NB4 (cell line): ENCODE measurements around the gene UCHL3.

Experiments used
- DNase-seq: peaks from one replicate; pipeline ENCODE4 v3.0.0; 2010; ENCODE audit warnings: low read depth
- H3K4me3 ChIP-seq: one replicate; pipeline ENCODE4 v1.5.1; 2011; ENCODE audit warnings: mild to moderate bottlenecking, low read depth, low read length, moderate library complexity
- CTCF ChIP-seq: IDR thresholded peaks from one replicate; pipeline ENCODE4 v1.5.1; 2012; ENCODE audit warnings: low read depth, low read length
- MAX ChIP-seq: IDR thresholded peaks from 2 replicates; pipeline ENCODE4 v1.6.1; 2011; ENCODE audit warnings: low read depth, low read length
- MYC ChIP-seq: IDR thresholded peaks from 2 replicates; pipeline ENCODE4 v1.6.1; 2011; ENCODE audit warnings: low read depth, low read length
- POLR2A ChIP-seq: IDR thresholded peaks from 2 replicates; pipeline ENCODE4 v1.6.1; 2011; ENCODE audit warnings: mild to moderate bottlenecking; ENCODE audit not compliant: insufficient read length; ENCODE audit errors: extremely low read depth

UCHL3 gene

DNA sequence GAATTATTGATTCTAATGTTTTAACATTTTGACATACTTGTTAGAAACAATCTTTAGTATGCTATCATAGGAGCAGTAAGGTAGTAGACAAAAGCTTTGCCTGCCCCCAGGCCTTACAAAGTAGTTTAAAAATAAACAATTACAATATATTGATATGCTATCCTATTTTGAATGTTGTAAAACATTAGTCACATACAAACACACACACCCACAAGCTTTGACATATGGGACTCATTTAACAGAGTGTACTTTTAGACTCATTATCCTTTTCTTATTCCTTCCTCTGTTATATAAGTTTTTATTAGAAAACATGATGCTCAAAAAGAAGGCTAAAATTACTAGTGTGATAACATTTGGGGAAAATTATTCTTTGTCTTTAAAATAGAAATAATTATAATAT is 33.5 kb downstream of the UCHL3 start:
- H3K4me3 ChIP-seq, result no peak overlapping the region
- no peak for DNase-seq
- TF ChIP-seq CTCF, result no peak

DNA sequence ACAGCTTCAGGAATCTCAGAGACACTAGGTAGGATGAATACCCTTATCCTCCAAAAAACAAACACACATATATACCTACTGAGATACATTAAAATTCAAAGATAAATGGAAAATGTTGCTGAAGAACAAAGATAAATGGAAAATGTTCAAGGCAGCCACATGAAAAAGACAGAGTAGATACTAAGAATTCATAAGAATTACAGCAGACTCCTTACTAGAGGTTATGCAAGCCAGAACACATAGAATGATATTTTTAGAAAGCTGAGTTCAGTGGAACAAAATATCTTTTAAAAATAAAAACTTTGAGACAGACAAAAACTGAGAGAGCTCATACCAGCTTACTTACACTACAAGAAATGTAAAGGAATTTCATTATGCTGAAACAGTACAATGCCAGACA is 35.6 kb downstream of the UCHL3 start:
- no peak for TF ChIP-seq POLR2A
- no peak for TF ChIP-seq MYC
- no peak for TF ChIP-seq MAX
- TF ChIP-seq CTCF, result no peak
- no peak for DNase-seq
- H3K4me3 ChIP-seq, result no peak overlapping the region

DNA sequence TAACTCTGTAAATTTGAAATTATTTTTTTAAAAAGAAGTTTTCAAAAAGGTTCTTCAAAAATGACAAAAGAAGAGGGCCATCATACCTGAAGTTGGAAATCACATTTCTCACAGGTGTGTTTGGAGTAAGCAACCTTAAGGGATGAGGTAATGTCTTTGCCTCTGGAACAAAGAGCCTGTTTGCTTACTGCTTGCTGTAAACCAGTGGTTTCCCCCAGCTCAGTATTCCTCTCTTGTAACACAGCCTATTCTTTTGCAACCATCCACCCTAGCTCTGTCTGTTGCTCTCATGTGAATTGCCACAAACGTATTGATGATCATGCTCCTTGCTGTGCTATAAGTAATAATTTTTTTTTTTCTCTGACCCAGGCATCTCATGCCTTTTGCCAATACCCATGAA is 38.1 kb downstream of the UCHL3 start:
- no peak overlapping the region for H3K4me3 ChIP-seq
- DNase-seq, result peak; percentile 13
- no peak for TF ChIP-seq CTCF
- no peak for TF ChIP-seq POLR2A
- no peak for TF ChIP-seq MYC
- TF ChIP-seq MAX, result no peak

- DNase-seq, result no peak
- no peak overlapping the region for H3K4me3 ChIP-seq
- TF ChIP-seq MAX (no peak), MYC (no peak), POLR2A (no peak), CTCF (no peak)
These were observed 47.1 kb downstream of the UCHL3 start for GRCh38 chr13:75596657-75597182.

GRCh38 chr13:75600371-75600770 is 50.8 kb downstream of the UCHL3 start:
- no peak for DNase-seq
- no peak for TF ChIP-seq POLR2A
- no peak for TF ChIP-seq CTCF
- no peak for TF ChIP-seq MYC
- no peak for TF ChIP-seq MAX
- no peak overlapping the region for H3K4me3 ChIP-seq

- no peak for TF ChIP-seq POLR2A
- no peak for TF ChIP-seq MAX
- TF ChIP-seq CTCF, result no peak
- no peak for TF ChIP-seq MYC
These were observed 53.4 kb downstream of the UCHL3 start for GRCh38 chr13:75603038-75603437.

More at GRCh38 chr13:75603038-75603437, 53.4 kb downstream of the UCHL3 start:
- DNase-seq, result no peak
- no peak overlapping the region for H3K4me3 ChIP-seq
